Hepatocyte (in vitro differentiated cells): Measurements from ENCODE around the gene ABCA5. TPM values are rescaled to one million over a fixed set of nuclear protein-coding genes. Genes with fewer than 3 reads are reported as not detected.

ENCODE experiments used
- DNase-seq: peaks from one replicate; pipeline ENCODE4 v3.0.0-alpha.2; 2016; ENCODE audit warnings: low spot score
- H2AFZ ChIP-seq: fragments of 200-600 bp; sonication (generic); 2 replicates; pipeline ENCODE4 v1.6.0; 2016; ENCODE audit warnings: antibody characterized with exemption, mild to moderate bottlenecking
- H3K27ac ChIP-seq: fragments of 200-600 bp; sonication (generic); 2 replicates; pipeline ENCODE4 v1.5.1; 2016; ENCODE audit warnings: mild to moderate bottlenecking
- H3K27me3 ChIP-seq: fragments of 200-600 bp; sonication (generic); 2 replicates; pipeline ENCODE4 v1.6.1; 2016
- H3K36me3 ChIP-seq: fragments of 200-600 bp; sonication (generic); replicated peaks from 2 replicates; pipeline ENCODE4 v1.5.1; 2016; ENCODE audit warnings: low read depth; ENCODE audit not compliant: insufficient read depth
- H3K4me1 ChIP-seq: fragments of 200-600 bp; sonication (generic); 2 replicates; pipeline ENCODE4 v1.5.1; 2016; ENCODE audit warnings: mild to moderate bottlenecking, moderate library complexity; ENCODE audit not compliant: insufficient read depth
- H3K4me2 ChIP-seq: fragments of 200-600 bp; sonication (generic); 2 replicates; pipeline ENCODE4 v1.6.0; 2016
- H3K4me3 ChIP-seq: fragments of 200-600 bp; sonication (generic); 2 replicates; pipeline ENCODE4 v1.5.1; 2016; ENCODE audit warnings: mild to moderate bottlenecking
- H3K79me2 ChIP-seq: fragments of 200-600 bp; sonication (generic); 2 replicates; pipeline ENCODE4 v1.6.0; 2017; ENCODE audit warnings: mild to moderate bottlenecking
- H3K9me2 ChIP-seq: fragments of 200-600 bp; sonication (generic); replicated peaks from 2 replicates; pipeline ENCODE4 v1.6.0; 2017; ENCODE audit warnings: mild to moderate bottlenecking; ENCODE audit not compliant: insufficient read depth
- H3K9me3 ChIP-seq: fragments of 200-600 bp; sonication (generic); 2 replicates; pipeline ENCODE4 v1.5.1; 2016; ENCODE audit warnings: low read depth, mild to moderate bottlenecking
- H4K20me1 ChIP-seq: fragments of 200-600 bp; sonication (generic); 2 replicates; pipeline ENCODE4 v1.6.0; 2016; ENCODE audit warnings: mild to moderate bottlenecking; ENCODE audit not compliant: insufficient read depth, poor library complexity, severe bottlenecking
- EZH2 ChIP-seq: fragments of 200-600 bp; sonication (generic); IDR thresholded peaks from 2 replicates; pipeline ENCODE4 v1.6.1; 2016; ENCODE audit warnings: antibody characterized with exemption, mild to moderate bottlenecking, borderline replicate concordance
- EZH2phosphoT487 ChIP-seq: fragments of 200-600 bp; sonication (generic); IDR thresholded peaks from one replicate; pipeline ENCODE4 v1.6.1; 2018; ENCODE audit warnings: antibody characterized with exemption, mild to moderate bottlenecking, low read depth, moderate library complexity; ENCODE audit not compliant: unreplicated experiment, severe bottlenecking
- WGBS: methylation state at CpG from one replicate; pipeline ENCODE4 v1.1.6; 2016; ENCODE audit warnings: low lambda C conversion rate; ENCODE audit errors: missing lambda C conversion rate; 5-methylcytosine and 5-hydroxymethylcytosine counted together
- polyA plus RNA-seq: library from polyadenylated mRNA; unstranded; fragments of >200 nt; fragmentation: Nextera tagmentation; extraction: Ambion mirVana; gene quantifications from 2 replicates; pipeline ENCODE4 v1.2.1, GENCODE V29; 2016
- total RNA-seq: library from RNA; depleted of rRNA; stranded (reverse); fragments of >200 nt; gene quantifications from 2 replicates; pipeline ENCODE4 v1.2.3, GENCODE V29; 2014
- TF ChIP-seq, protein P1 (sequence below): fragments of 200-600 bp; sonication (generic); IDR thresholded peaks from 2 replicates; pipeline ENCODE4 v1.5.1; 2016; ENCODE audit warnings: antibody characterized with exemption, mild to moderate bottlenecking; ENCODE audit not compliant: poor library complexity

ABCA5 gene
- total and polyA plus RNA-seq, 2 experiments from 2014 or later = 22.4 to 59.8 TPM

DNA sequence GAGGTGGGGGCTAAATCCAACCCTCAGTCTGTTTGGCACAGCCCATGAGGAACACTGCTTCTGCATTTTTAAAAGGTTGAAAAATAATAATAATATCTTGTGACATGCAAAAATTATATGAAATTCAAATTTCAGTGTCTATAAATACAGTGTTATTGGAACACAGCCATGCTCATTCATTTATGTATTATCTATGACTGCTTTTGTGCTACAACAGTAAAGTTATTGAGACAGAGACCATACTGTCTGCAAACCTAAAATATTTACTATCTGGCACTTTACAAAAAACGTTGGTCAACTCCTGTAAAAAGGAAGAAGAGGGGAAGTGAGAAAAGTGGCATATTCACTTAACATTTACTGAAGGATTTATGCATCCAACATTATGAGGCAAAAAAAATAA lies 3.1 kb downstream of the ABCA5 start:
- Histone ChIP-seq H3K9me2 (no peaks in the 10 kb centered on the region), H3K4me2 (no peak overlapping the region), H3K36me3 (no peaks in the 10 kb centered on the region), H4K20me1 (no peaks in the 10 kb centered on the region), H3K4me1 (peaks cover 5% of the 10 kb centered on the region), H2AFZ (no peak overlapping the region), H3K27me3 (no peaks in the 10 kb centered on the region), H3K27ac (no peak overlapping the region), H3K79me2 (peaks cover 22% of the 10 kb centered on the region), H3K4me3 (no peak overlapping the region), H3K9me3 (no peaks in the 10 kb centered on the region)
- TF ChIP-seq, protein P1, sequence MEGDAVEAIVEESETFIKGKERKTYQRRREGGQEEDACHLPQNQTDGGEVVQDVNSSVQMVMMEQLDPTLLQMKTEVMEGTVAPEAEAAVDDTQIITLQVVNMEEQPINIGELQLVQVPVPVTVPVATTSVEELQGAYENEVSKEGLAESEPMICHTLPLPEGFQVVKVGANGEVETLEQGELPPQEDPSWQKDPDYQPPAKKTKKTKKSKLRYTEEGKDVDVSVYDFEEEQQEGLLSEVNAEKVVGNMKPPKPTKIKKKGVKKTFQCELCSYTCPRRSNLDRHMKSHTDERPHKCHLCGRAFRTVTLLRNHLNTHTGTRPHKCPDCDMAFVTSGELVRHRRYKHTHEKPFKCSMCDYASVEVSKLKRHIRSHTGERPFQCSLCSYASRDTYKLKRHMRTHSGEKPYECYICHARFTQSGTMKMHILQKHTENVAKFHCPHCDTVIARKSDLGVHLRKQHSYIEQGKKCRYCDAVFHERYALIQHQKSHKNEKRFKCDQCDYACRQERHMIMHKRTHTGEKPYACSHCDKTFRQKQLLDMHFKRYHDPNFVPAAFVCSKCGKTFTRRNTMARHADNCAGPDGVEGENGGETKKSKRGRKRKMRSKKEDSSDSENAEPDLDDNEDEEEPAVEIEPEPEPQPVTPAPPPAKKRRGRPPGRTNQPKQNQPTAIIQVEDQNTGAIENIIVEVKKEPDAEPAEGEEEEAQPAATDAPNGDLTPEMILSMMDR = no peak
- TF ChIP-seq EZH2phosphoT487 (no peak), EZH2 (no peak)
- DNase-seq = no peak
- 53% methylated on average over 1 of the region's 1 CpG for WGBS

DNA sequence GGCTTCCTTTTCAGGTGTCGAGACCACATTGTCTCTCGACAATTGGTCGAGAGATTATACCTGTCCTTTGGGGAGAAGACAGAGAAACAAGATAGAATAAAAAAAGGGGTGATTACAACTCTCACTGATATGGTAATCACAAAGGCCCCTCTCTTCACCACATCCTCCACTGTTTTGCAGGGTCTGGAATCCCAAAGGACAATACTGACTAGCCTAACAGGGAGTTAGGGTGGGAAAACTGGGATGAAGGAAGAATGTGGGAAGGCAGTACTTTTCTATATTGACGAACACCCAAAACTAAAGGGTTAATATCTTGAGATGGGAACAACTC lies 6.1 kb downstream of the ABCA5 start:
- WGBS = 92% methylated on average over 4 of the region's 4 CpGs

DNA sequence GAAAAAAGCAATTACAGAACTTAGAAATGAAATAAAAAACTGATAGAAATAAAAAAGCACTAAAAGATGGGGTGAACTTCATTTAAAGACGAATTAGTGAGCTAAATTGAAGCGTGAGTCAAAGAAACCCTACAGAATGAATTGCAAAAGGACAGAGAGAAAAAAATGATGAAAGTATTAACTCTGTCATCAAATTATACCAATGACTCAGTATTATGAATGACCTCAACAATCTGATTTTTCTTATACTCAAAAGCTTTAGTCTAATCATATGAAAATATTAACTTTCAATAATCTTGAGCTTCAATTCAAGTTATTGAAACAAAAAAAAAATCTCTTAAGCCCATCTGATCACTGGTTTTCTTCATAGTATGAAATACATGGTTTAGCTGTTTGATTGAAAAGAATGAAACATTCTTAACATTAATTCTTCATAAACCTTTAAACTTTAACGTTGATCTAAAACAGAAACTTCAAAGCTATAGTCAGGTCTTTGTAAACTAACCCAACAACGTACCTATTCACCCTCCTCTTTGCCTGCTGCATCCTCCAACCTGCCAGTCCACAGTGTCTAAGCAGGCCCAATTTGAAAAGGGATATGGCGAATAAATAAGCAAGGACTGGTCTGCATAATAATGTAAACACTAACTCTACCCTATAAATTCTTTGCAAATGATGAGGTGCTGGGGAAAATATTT lies 6.6 kb downstream of the ABCA5 start:
- whole genome bisulfite sequencing = 59% methylated on average over 5 of the region's 5 CpGs
- no peak overlapping the region for H3K4me3 ChIP-seq
- no peaks in the 10 kb centered on the region for H3K4me1 ChIP-seq
- H3K36me3 ChIP-seq = no peaks in the 10 kb centered on the region
- no peaks in the 10 kb centered on the region for H3K9me3 ChIP-seq
- no peaks in the 10 kb centered on the region for H3K9me2 ChIP-seq
- peaks cover 22% of the 10 kb centered on the region for H3K79me2 ChIP-seq
- no peak overlapping the region for H2AFZ ChIP-seq
- no peaks in the 10 kb centered on the region for H4K20me1 ChIP-seq
- no peaks in the 10 kb centered on the region for H3K27me3 ChIP-seq
- no peak overlapping the region for H3K27ac ChIP-seq
- no peak overlapping the region for H3K4me2 ChIP-seq
- TF ChIP-seq EZH2 = no peak
- TF ChIP-seq, protein P1 = no peak
- no peak for TF ChIP-seq EZH2phosphoT487
- no peak for DNase-seq

More for the DNA sequence above, 6.1 kb downstream of the ABCA5 start:
- H3K4me2 ChIP-seq = no peak overlapping the region
- no peak overlapping the region for H3K4me3 ChIP-seq
- H4K20me1 ChIP-seq = no peaks in the 10 kb centered on the region
- H2AFZ ChIP-seq = no peak overlapping the region
- no peak overlapping the region for H3K27ac ChIP-seq
- TF ChIP-seq, protein P1 = no peak
- TF ChIP-seq EZH2phosphoT487 (no peak), EZH2 (no peak)
- H3K9me2 ChIP-seq = no peaks in the 10 kb centered on the region
- peaks cover 4% of the 10 kb centered on the region for H3K4me1 ChIP-seq
- DNase-seq = no peak
- H3K9me3 ChIP-seq = no peaks in the 10 kb centered on the region
- no peaks in the 10 kb centered on the region for H3K27me3 ChIP-seq
- H3K79me2 ChIP-seq = peaks cover 22% of the 10 kb centered on the region
- H3K36me3 ChIP-seq = no peaks in the 10 kb centered on the region

DNA sequence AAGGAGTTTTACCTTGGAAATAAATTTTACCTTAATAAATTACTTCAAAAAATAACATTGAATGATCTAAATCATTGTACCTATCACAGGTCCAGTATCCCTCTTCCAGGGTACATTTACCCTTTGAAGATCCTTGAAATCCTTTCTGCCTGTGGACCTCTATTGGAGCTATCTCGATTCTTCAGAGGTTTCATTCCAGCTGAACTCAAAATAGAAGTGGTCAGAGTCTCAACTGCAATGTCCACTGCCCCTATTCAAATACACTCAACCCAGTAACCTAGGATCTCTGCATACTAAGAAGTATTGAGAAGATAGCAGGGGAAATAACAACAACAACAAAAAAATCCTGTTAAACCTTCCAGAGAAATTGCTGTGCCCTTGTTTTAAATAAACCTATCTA lies 9.3 kb downstream of the ABCA5 start:
- Histone ChIP-seq H4K20me1 (no peaks in the 10 kb centered on the region), H3K4me1 (no peaks in the 10 kb centered on the region), H3K27ac (no peak overlapping the region), H3K36me3 (no peaks in the 10 kb centered on the region), H3K27me3 (no peaks in the 10 kb centered on the region), H3K9me2 (no peaks in the 10 kb centered on the region), H3K4me2 (no peak overlapping the region), H2AFZ (no peak overlapping the region), H3K4me3 (no peak overlapping the region), H3K9me3 (no peaks in the 10 kb centered on the region), H3K79me2 (peaks cover 7% of the 10 kb centered on the region)
- TF ChIP-seq EZH2phosphoT487 = no peak
- TF ChIP-seq, protein P1 = no peak
- TF ChIP-seq EZH2 = no peak
- WGBS = 93% methylated on average over 1 of the region's 1 CpG
- no peak for DNase-seq
